ENCODE results near the gene ALDOB.

The ALDOB gene

DNA sequence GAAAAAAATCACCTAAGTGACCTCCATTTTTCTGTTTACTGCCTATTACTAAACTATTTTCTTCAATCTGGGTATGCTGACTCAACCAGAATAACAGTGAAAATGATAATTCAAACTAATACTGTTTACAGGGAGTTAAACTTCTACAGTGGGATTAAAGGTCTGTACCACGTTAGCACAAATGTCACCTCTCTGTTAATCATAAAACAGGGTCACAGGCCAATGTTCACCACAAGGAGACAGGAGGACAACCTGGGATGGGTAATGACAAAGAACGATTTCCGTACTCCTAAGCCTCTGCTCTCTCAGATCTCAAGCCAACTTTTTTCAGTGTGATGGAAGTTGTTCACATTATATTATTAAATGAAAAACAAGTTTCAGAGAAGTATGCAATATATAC is 2.3 kb downstream of the ALDOB start:
- no peak for DNase-seq
- in situ Hi-C loops (cut with HindIII; ENCODE audit: low pct_ligation_motif_present, low pct_unique_long_range_greater_than_20kb, low sequenced_read_pairs), result no loop called here

DNA sequence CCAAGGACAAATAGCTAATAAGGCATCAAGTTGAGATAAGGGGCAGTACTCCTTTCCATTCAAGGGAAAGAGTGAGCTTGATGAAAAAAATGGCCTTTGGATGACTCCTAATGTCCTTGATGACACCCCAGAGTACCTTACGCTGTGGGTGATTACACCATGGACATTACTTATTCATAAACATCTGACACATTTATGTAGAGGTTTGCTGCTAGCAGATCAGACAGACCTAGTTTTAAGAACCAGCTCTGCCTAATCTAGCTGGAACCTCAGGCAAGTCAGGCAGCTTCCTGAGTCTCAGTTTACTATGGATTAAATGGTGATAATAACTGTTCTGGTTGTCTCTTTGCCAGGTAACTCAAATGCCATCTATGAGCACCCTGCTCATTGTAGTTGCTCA is 2.8 kb downstream of the ALDOB start:
- in situ Hi-C loops (cut with HindIII; ENCODE audit: low pct_ligation_motif_present, low pct_unique_long_range_greater_than_20kb, low sequenced_read_pairs), result no loop called here
- no peak for DNase-seq

DNA sequence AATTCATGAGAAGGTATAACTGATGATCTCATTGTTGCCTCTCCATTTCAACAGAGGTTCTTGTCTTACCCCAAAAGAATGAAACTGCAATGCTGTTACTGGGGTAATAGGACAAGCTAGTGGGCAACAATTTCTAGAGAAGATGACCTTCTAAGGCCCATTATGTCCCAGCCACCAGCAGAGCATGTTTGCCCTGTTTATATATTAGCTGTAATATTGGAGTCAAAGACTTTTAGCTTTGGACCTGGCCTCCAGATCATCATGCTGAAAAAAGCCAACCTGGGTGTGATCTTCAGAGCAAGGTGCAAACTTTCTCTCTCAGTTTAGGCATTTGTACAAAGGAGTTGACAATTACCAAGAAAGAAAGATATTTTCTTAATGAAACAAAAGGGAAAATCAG is 3.4 kb downstream of the ALDOB start:
- in situ Hi-C loops (cut with HindIII; ENCODE audit: low pct_ligation_motif_present, low pct_unique_long_range_greater_than_20kb, low sequenced_read_pairs), result no loop called here
- DNase-seq, result no peak

DNA sequence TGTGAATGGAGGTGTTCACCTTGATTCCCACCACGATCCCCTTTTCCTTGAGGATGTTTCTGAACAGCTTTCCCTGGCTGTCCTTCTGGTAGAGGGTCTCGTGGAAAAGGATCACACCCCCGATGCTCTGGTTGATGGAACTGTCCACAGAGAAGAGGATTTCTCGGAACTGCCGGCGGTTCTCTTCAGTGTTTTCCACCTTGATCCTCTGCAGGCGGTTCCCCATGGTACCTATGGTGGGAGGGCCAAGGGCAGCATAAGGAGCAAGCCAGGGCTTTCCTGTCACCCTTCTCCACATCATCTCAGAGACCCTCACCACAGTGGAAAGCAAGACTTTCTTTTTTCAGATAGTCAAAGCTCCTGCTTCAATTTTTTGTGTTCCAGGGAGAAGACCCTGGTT is 5.8 kb downstream of the ALDOB start:
- DNase-seq, result no peak
- in situ Hi-C loops (cut with HindIII; ENCODE audit: low pct_ligation_motif_present, low pct_unique_long_range_greater_than_20kb, low sequenced_read_pairs), result no loop called here

DNA sequence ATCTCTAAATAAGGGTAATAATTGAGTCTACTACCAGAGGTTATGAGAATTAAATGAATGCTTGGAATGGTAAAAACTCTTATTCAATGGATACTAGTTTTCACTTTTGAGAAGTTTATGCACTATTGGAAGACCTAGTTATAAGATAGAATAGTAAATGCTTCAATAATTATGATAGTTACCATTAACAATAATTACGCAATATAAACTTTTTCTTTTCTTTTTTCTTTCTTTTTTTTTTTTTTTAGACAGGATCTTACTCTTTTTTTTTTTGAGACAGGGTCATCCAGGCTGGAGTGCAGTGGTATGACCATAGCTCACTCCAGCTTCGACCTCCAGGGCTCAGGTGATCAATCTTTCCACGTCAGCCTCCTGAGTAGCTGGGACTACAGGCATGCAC is 6.7 kb downstream of the ALDOB start:
- in situ Hi-C loops (cut with HindIII; ENCODE audit: low pct_ligation_motif_present, low pct_unique_long_range_greater_than_20kb, low sequenced_read_pairs), result no loop called here

DNA sequence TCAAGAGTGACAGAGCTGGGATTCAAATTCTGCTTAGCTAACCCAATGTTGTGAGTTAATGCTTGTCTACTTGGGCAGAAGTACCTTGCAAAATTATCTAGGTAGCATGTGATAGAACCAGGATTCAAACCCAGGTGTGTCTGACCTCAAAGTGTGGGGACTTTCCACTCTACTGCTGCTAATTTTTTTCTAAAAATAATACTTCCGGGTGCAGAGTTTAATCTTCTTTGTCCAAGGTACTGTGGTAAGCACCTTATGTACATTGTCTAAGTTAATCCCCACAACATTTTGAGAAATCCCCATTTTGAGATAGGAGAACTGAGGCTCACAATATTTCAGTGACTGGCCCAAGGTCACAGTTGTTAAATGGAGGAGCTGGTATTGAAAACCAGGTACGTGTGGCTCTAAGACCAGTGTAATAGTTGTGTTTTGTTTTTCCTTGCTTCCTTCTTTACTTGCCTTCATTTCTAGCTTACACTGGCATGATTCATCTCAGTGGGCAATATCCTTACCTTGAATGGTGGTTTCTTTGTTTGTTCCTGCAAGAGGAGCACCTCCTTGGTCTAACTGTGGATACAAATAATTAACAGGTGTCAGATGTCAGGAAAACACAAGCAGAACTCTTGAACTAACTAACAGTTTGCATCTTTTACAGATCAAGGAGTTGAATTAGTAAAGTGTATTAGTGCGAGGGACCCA is 7.5 kb downstream of the ALDOB start:
- in situ Hi-C loops (cut with HindIII; ENCODE audit: low pct_ligation_motif_present, low pct_unique_long_range_greater_than_20kb, low sequenced_read_pairs), result no loop called here

More for the DNA sequence above, 6.7 kb downstream of the ALDOB start:
- DNase-seq, result no peak

DNA sequence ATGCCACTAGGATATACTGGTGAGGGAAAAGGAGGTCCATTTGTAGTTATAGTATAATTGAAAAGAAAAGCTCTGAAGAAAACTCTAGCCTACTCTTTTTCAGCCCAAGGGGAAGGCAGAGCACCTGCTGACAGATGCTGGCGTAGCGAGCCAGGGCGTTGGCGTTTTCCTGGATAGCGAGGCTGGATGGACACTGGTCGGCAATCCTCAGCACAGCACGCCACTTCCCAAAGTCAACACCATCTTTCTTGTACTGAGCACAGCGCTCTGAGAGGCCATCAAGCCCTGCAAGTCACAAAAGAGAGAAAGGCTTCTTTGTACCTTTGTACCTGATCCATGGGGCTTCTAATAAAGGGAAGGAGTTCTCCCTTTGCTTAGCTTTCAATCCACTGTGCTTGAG is 8.2 kb downstream of the ALDOB start:
- DNase-seq, result no peak
- in situ Hi-C loops (cut with HindIII; ENCODE audit: low pct_ligation_motif_present, low pct_unique_long_range_greater_than_20kb, low sequenced_read_pairs), result no loop called here

More for the DNA sequence above, 7.5 kb downstream of the ALDOB start:
- DNase-seq, result no peak

DNA sequence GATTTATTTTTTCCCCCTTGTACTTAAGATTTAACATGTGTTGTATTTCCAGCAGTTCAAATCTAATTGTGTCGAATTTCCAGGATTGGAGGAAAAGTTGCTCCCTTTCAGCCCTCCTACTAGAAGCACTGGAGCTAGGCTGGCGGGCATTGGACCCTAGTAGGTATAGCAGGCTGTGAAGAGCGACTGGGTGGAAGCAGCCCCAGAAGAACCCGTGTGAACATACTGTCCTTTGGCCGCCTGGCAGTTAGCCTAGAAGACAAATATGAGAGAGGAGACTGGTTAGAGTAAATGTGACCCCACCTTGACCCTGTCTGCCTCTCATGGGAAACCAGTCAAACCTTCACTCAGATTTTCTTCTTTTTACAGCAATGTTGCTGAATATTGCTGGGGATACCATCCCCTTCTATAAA is 13.9 kb downstream of the ALDOB start:
- in situ Hi-C loops (cut with HindIII; ENCODE audit: low pct_ligation_motif_present, low pct_unique_long_range_greater_than_20kb, low sequenced_read_pairs), result no loop called here
- DNase-seq, result no peak

DNA sequence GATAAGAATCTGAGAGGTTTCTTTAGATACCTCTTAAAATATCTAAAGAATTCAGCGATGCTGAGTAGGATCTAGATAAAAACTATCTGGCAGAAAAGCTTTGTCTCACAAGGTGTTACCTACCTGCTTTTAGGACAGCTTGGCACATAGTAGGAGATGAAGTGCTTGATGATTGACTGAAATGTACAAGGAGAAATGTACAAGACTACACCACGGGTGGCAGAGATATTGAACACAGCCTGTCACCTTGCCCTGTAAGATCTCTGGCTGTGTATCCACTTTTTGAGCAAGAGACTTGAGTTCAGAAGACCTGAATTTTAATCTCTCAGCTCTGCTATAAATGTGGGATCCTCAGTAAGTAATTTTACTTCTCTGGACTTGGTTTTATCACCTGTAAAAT is 15.7 kb downstream of the ALDOB start:
- in situ Hi-C loops (cut with HindIII; ENCODE audit: low pct_ligation_motif_present, low pct_unique_long_range_greater_than_20kb, low sequenced_read_pairs), result no loop called here
- no peak for DNase-seq

DNA sequence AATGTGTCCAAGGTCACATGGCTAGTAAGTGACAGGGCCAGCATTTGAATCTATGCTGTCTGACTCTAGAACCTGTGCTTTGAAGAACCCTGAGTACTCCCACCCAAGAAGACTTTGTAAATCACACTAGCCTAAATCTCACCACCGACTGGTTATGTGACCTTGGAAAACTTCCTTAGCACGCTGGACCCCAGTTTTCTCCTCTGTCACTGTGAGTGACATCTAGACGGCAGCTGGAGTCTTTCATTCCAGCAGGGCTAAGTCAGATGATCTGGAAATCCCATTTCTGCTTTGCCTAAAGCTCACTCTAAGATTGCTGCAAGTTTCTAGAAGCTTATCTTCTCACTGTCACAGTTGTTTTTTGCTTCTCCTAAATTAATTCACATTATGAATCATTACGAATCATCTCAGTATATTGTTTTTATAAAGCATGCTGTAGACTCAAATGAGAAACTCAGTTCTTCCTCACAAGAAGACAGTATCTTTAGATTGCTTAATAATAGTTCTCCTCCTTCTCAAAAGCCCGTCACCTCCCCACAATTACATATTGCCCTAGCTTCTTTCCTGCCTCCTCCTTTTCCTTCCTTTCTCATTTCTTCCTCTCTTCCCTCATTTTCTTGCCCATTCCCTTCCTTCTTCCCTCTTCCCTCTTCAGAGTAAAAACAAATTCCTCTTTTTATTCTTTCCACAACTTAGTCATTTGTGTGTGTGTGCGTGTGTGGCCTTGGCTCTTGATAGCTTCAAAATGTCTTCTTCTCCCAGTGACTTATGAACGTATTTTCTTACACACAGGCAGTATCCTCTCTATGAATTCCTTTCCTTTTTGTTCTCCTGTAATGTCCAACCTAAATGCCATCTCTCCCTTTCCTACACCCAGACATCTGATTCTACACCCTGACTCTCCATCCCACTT is 16.8 kb downstream of the ALDOB start:
- no peak for DNase-seq
- in situ Hi-C loops (cut with HindIII; ENCODE audit: low pct_ligation_motif_present, low pct_unique_long_range_greater_than_20kb, low sequenced_read_pairs), result no loop called here

DNA sequence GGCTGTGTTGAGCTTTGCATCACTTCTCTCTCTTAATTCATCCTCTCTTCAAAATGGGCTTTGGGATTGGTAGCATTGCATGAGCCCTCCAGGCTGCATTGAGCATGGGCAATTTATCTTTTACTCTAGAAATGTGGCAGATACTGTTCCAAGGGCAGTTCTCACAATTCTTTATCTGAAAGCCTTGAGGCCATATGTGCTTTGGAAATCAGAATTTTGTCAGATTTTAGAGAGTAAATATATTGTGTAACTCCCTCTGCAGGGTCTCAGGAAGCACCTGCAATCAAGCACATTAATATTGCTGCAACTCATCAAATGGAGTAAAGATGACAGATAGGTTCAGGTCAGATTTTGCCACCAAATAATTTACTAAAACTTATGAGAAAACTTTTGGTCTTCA is 17.6 kb downstream of the ALDOB start:
- DNase-seq, result no peak
- in situ Hi-C loops (cut with HindIII; ENCODE audit: low pct_ligation_motif_present, low pct_unique_long_range_greater_than_20kb, low sequenced_read_pairs), result no loop called here

DNA sequence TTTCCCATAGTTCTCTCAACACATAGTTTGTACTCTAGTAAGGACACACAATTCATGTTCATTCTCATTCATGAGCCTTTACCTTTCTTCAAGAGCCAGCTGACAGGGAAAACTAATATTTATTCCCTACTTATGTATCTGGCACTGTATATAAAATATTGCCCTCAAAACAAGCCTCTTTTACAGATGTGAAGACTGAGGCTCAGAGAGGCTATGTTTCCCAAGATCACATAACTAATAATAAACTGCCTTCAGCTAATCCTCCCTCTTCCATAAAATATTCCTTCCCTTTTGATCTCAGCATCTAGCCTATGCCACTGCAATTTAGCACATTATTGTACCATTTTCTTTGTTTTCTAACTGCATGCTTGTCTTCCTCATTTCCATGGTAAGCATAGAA is 18.2 kb downstream of the ALDOB start:
- in situ Hi-C loops (cut with HindIII; ENCODE audit: low pct_ligation_motif_present, low pct_unique_long_range_greater_than_20kb, low sequenced_read_pairs), result no loop called here
- no peak for DNase-seq

DNA sequence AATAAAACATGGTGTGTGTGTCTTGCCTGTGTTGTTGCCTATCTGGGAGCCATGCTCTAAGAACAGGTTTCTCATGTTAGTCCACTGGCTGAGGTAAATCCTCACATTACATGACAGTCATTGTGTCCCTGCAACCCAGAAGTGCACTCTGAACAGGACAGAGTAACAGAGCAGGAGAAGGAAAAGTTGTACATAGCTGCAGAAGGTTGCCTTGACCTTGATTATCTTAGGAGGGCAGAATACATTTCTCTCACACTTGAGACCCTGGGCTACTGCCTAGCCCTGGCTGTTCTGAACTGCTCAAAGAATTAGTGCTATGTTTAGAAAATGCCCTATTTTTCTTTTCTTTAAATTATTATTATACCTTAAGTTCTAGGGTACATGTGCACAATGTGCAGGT is 20.0 kb downstream of the ALDOB start:
- in situ Hi-C loops (cut with HindIII; ENCODE audit: low pct_ligation_motif_present, low pct_unique_long_range_greater_than_20kb, low sequenced_read_pairs), result no loop called here
- DNase-seq, result no peak

DNA sequence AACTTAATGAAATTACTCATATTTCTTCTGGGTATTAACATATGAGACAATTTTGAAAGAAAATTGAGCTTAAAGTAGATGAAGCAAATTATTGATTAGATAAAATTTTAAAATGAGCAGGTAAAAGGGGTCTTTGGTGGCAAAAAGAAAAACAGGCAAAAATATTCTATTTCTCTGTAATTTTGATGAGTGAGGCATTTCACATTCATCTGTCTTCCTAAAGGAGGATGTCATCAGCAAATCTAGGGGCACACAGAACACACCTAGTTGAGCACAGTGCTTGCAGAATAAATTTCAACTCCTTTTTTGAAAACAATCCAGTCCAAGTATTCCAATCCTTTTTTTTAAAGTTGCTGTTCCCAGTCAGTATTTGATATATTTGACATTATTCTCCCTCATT is 20.7 kb downstream of the ALDOB start:
- no peak for DNase-seq
- in situ Hi-C loops (cut with HindIII; ENCODE audit: low pct_ligation_motif_present, low pct_unique_long_range_greater_than_20kb, low sequenced_read_pairs), result no loop called here

DNA sequence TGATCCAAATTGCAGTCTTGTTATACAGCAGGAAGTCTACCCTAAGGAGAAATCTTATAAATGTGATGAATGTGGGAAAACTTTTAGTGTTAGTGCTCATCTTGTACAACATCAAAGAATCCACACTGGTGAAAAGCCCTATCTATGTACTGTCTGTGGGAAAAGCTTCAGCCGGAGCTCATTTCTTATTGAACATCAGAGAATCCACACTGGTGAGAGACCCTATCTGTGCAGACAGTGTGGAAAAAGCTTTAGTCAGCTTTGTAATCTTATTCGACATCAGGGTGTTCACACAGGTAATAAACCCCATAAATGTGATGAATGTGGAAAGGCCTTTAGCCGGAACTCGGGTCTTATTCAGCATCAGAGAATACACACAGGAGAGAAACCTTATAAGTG is 26.5 kb downstream of the ALDOB start:
- in situ Hi-C loops (cut with HindIII; ENCODE audit: low pct_ligation_motif_present, low pct_unique_long_range_greater_than_20kb, low sequenced_read_pairs), result no loop called here
- peak; percentile 28 for DNase-seq

DNA sequence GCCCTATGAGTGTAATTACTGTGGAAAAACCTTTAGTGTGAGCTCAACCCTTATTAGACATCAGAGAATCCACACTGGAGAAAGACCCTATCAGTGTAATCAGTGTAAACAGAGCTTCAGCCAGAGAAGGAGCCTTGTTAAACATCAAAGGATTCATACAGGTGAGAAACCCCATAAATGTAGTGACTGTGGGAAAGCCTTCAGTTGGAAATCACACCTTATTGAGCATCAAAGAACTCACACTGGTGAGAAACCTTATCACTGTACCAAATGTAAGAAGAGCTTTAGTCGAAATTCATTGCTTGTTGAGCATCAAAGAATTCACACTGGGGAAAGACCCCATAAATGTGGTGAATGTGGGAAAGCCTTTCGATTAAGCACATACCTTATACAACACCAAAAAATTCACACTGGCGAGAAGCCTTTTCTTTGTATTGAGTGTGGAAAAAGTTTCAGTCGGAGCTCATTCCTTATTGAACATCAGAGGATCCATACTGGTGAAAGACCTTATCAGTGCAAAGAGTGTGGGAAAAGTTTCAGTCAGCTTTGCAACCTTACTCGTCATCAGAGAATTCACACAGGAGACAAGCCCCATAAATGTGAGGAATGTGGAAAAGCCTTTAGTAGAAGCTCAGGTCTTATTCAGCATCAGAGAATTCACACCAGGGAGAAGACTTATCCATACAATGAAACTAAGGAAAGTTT is 27.0 kb downstream of the ALDOB start:
- DNase-seq, result no peak
- in situ Hi-C loops (cut with HindIII; ENCODE audit: low pct_ligation_motif_present, low pct_unique_long_range_greater_than_20kb, low sequenced_read_pairs), result no loop called here

DNA sequence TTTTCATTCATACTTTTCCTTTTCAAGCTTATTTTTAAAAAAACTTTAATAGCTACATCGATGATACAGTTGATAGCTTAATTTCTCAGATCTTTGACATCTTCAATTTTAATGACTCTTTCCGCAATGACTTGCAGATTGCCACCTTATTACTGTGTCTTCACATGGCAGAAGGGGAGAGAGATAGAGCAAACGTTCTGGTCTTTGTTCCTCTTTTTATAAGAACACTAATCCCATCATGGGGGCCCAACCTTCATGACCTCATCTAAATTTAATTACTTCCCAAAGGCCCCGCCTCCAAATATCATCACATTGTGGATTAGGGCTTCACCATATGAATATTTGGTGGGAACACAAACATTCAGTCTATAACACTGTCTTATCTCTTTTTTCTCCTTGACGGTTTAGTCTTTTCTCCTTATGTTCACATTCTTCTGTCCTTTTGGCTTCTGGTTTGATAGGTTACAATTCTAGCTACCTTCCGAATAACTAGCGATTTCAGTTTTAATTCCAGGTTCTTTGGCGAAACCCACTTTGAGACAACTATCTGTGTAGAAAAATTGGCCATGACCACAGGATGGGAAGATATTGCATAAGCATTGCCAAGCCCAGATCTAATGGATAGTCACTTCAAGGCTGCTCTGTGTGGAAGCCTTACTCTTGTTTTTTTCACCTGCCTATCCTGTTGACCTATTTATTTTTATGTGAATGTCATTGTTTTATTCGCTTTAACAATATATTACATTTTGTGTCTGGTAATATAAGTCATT is 31.9 kb downstream of the ALDOB start:
- DNase-seq, result no peak
- in situ Hi-C loops (cut with HindIII; ENCODE audit: low pct_ligation_motif_present, low pct_unique_long_range_greater_than_20kb, low sequenced_read_pairs), result no loop called here

DNA sequence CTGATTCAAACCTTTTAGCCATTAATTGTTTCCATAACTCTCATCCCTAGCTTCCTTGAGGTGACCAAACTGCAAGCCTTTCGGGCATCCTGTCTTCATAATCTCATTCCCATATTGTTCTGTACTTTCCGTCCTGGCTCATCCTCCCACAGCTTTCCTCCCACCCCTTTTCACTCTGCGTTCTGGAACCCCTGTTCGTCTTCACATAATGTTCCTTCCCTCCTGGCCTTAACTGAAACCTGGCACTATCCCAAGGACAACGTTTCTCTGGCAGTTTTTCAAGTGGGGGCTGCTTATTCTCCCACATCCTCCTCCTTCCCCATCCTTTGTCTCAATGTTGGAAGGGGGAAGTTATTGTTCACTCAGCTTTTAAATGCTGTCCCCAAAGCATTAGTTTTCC is 35.5 kb downstream of the ALDOB start:
- no peak for DNase-seq
- in situ Hi-C loops (cut with HindIII; ENCODE audit: low pct_ligation_motif_present, low pct_unique_long_range_greater_than_20kb, low sequenced_read_pairs), result no loop called here

DNA sequence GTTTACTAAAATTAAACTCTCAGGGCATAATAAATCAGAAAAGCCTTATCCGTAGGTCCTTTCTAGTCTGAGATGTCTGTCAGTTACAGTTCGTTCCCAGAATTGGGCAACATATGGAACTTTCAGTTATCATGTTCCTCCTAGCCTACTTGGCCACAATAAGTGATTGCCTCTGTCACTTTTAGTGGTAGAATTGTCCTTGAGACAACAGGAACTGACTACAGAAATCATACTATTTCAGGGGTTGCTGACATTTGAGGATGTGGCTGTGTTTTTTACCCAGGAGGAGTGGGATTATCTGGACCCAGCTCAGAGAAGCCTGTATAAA is 36.0 kb downstream of the ALDOB start:
- in situ Hi-C loops (cut with HindIII; ENCODE audit: low pct_ligation_motif_present, low pct_unique_long_range_greater_than_20kb, low sequenced_read_pairs), result no loop called here
- DNase-seq, result no peak
